Myocyte (in vitro differentiated cells): ENCODE data around the gene DAPK1. TPM values are rescaled to one million over a fixed set of nuclear protein-coding genes. Genes with fewer than 3 reads are reported as not detected.
A peak's percentile ranks its signal among the peaks of the same experiment; 100 is the strongest.

Source experiments
- DNase-seq: peaks from one replicate; pipeline ENCODE4 v3.0.0-alpha.2; 2012; ENCODE audit warnings: low read depth
- polyA plus RNA-seq: library from polyadenylated mRNA; unstranded; fragments of >200 nt; gene quantifications from one replicate; pipeline ENCODE4 v1.2.1, GENCODE V29; 2012; ENCODE audit warnings: missing spikeins
- total RNA-seq: library from RNA; depleted of rRNA; stranded (reverse); fragments of >200 nt; gene quantifications from 2 replicates; pipeline ENCODE4 v1.2.3, GENCODE V29; 2014

Gene DAPK1
- 56.2 and 68.3 TPM in 2 replicates for total RNA-seq
- polyA plus RNA-seq: 56.5 TPM

DNA sequence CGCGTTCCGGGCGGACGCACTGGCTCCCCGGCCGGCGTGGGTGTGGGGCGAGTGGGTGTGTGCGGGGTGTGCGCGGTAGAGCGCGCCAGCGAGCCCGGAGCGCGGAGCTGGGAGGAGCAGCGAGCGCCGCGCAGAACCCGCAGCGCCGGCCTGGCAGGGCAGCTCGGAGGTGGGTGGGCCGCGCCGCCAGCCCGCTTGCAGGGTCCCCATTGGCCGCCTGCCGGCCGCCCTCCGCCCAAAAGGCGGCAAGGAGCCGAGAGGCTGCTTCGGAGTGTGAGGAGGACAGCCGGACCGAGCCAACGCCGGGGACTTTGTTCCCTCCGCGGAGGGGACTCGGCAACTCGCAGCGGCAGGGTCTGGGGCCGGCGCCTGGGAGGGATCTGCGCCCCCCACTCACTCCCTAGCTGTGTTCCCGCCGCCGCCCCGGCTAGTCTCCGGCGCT, at the start of gene DAPK1:
Gene DAPK1, plus strand, starts transcription at position 264 of the 442 bp plus-strand sequence. CDS start 1,211 bp downstream, outside the sequence.
- peak; percentile 84 for DNase-seq

DNA sequence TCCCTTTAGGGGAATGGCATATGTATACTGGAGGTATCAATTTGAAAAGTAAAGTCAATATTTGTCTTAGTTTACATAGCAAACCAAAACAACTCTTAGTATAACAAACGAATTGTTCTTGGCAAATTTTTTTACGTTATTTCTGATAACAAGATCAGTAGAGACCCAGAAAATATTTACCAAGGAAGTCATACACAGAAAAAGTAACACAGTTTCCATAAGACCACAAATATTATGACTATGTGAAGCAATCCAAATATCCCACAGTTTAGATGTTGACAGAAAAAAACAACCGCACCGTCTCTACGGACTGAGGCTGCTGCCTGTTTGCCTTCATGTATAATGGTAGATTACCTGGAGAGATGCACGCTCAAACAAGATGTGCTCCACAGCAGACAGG, 46.5 kb upstream of the DAPK1 start:
- no peak for DNase-seq

DNA sequence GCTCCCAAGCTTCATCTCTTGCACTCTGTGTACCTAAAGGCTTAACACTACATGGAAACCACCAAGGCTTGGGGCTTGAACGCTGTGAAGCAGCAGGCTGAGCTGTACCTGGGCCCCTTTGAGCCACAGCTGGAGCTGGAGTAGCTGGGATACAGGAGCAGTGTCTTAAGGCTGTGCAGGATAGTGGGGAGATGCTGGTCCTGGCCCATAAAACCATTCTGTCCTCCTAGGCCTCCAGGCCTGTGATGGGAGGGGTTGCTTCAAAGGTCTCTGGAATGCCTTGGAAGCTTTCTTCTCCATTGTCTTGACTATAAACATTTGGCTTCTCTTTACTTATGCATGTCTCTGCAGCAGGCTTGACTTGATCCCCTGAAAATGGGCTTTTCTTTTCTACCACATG, 42.3 kb upstream of the DAPK1 start:
- no peak for DNase-seq

DNA sequence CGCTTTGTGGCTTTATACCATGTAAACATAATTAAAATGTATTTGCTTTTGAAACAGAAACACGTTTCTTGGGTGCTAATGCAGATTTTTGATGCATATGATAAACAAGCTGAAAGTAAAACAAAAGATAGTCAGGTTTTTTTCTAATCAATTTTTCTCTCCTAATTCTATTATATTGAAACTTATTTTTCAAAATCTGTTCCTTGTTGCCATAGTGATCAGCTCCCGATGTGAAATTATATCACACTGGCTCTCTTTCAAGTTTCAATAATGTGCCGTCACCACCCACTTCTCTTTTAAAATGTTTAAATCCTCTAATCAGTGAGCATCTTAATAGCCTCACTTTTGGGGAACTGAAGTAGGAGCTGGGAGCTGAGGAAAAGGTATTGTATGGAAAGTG, 36.4 kb upstream of the DAPK1 start:
- DNase-seq: no peak

DNA sequence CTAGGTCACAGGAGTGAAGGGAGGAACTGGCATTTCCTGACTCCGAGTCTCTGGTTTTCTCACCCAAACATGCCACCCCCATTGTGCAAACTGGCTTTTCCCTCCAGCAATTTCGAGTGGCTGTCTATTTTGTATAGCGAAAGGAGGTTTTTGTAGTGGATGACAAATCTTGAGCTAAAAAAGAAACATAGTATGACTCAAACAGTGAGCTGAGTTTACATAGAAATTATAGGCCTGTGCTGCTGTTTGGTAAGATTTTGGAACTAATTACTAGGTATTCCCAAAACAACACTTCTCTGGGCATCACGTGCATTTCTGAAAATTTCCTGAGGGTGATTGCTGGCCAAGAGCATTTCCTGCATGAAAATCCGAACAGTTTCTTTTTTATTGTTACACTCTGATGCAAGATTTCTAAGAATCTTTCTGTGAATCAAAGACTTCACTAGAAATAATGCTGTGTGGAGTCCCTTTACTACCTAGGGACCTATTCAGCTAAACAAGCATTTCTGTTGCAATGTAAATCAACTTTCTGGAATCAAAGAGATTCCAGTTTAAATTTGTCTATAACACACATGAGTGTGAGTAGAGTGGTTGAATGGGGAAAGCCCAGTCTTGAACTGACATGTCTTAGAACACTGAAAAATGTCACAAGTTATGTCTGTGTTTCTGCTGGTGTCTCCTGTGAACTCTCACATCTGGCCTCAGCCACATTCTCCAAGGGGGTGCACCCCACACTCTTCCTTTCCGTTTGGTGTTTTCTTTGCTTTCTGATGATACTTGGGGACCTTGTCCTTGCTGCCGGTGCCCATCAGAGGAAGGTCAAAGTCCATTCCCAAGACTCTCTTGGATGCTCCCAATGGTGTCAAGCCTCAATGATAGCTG, 33.3 kb upstream of the DAPK1 start:
- DNase-seq: peak; percentile 10

DNA sequence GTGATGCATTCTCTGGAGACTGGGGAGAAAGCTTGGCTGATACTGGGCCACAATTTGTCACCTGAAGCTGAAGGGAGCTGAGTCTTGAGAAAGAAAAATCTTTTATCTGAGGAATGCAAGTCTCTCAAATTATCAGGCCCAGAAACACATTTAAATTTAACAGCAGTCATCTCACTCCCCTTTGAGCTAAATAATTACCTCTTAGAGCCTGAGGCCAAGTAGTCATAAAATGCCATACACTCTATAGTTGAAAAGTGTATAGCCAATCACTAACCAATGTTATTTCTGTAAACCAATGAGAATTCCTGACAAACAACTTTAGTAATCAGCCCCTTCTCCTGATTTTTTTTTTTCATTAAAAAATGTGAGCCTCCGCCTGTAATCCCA, 32.7 kb upstream of the DAPK1 start:
- DNase-seq: no peak

DNA sequence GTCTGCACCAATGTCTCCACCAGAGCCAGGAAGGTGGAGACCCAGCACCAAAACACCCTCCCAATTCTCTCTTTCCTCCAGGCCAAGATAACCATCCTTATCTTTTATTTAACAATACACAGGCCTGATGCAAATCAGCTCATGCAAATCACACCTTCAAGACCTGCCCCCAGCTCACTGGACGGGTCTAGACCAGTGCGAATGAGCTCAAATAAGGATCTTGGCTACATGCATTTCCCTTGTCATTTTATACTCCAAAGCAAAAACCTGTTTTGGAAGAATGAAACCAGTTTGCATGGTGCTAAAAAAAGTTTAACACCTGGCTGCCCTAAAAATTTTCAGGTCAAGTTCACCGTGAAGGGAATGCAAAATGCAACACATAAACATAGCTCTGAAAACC, 31.9 kb upstream of the DAPK1 start:
- no peak for DNase-seq

DNA sequence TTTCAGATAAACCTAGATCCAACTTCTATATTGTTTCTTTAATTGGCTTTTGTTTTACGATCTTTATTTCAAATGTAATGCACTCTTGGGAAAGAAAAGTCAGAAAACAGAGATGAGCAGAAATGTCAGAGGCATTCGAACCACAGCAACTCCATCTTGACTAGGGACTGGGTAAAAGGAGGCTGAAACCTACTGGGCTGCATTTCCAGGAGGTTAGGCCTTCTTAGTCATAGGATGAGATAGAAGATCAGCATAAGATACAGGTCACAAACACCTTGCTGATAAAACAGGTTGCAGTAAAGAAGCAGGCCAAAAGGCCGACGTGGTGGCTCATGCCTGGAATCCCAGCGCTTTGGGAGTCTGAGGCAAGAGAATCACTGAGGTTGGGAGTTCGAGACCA, 30.5 kb upstream of the DAPK1 start:
- DNase-seq: no peak

DNA sequence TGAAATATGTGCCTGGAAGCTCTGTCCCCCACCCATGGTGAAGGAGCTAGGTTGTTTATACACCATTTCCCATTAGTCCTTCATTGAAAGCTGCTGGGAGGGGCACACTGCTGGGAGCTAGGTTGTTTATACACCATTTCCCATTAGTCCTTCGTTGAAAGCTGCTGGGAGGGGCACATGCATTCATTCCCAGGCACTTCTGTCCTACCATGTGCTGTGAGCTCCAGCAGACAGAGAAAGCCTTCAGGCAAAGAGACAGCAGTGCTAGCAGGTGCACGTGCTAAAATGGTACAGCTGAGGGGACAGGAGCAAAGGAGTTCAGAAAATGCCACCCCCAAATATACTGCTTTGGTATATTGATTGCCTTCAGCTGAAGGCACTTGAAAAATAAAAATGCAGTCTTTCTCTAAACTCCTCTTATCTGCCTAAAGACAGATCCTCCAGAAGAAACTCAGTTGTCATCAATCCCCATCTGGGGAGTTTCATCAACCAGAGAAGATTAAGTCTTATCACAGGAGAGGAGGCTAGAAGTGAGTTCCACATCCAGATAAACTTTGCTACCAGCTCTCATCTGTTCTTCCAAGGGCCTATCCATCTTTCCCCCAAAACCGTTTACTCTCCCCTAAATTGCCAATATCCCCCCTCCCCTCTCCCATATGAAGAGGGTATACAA, 27.7 kb upstream of the DAPK1 start:
- DNase-seq: peak; percentile 36

DNA sequence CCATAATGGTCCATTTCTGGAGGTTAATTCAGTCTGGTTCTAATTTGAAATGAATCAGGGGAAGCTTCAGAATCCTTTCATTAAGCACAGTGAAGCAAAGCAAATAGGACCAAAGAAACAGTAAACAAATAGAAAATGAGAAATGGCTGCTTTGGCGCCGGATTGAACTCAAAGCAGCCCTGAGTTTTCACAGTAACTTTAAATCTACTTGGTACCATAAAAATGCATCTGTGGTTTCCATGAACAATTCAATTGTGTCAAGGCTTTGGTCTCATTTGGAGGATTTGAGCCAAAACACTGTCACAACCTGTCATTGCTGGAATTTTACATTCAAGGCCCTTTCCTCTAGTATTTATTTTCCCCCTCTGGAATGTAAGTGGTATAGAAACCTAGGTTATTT, 25.9 kb upstream of the DAPK1 start:
- DNase-seq: no peak

DNA sequence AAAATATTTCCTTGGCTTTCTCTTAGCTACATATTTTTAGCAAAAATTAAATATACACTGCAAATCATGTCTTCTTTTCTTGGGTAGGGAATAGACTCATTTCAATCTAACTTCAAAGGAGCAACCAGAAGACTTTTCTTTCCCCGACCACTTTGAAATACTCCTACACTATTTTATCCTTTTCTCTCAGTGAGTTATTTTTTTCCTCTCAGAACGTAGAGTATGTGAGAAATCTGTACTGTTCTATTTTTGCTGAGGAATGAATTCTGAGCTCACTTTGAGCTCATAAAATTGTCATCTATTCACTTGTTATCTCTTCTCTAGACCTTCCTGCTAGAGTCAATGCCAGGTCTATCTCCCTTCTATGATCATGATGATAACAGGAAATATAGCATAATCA, 22.2 kb upstream of the DAPK1 start:
- no peak for DNase-seq

DNA sequence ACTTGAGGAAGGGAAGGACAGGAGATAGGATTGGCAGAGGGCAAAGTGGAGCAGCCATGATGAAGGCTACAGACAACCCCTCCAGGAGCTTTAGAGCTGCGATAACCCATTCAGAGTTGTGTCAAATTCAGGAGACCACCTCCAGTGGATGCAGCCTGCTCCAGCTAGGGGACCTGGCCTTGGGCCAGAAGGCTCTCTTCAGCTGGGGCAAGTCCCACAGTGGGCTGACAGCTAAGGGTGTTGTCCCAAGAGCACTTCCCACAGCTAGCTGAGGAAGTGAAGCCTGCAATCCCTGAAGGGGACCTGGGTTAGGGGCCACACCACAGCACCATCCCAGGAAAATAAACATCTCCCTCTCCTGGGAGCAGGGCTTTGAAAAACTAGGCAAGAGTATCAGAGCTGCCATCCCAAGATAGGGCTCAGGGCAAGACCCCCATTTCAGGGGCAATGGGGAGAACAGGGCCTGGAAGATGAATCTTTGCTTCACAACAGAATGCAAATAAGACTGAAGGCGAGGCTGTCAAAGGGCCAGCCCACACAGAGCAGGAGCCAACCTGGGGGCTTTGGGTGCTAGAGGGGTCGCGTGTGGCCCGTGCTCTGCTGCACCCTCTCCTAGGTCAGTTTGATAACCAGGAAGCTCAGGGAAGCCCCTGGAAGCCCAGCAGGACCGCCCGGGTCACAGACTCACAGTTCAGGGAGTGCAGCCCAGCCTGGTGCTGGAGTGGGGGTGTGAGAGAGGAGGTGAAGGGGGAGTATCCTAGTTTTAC, 19.3 kb upstream of the DAPK1 start:
- DNase-seq: no peak

DNA sequence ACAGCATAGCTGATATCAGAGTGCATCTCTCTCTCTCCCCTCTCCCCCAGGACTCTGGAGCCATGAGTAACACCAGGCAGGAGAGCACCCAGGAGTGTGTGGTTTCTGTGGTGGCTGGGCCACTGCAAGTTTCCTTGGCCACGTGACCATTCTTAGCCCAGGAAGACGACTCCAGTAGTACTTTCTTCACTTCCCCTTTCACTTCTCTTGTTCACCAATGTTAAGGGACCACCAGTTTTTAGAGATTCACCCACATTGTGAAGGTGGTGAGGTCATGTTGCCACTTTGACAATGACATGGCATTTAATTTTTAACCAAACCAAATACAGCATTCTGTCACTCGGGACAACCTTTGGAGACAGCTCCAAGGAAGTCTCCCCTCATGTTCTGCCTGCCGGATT, 17.9 kb upstream of the DAPK1 start:
- peak; percentile 91 for DNase-seq

DNA sequence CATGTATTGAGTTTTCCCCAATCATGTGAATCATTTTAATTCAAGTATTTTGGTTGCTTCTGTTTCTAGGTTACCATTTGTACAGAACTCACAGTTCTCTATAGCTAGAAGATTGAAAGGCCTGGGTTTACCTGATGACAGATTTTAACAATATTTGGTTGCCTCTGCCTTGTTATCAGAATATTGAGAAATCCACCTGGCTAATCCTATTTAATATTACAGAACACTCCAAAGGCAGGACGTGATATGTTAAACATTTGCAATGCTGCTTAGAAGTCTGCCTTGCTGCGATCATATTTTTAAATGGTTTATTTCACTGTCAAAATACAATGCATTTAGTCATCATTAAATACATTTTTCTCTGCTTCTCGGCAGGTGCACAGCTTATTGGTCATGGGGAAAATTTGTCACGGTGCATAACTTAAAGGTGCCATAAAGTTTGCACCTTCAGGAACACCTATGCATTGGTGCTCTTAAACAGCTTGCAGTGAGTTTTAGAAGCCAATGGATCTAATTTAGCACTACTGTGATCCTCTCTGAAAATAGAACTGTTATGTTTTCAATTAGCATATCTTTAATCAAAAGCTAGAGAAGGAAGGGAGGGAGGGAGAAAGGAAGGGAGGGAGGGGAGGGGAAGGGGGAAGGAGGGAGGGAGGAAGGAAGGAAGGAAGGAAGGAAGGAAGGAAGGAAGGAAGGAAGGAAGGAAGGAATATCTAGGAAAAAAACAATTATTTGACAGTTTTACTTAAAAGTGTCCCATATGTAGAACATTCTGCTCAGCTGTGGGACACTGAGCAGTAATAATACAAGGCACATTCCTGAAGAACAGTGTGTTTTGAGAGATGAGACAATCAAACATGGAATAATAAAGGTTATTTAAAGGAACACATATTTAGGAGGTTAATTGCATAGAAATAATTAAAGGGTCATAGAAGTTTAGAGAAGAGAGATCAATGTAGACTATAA, 15.5 kb upstream of the DAPK1 start:
- DNase-seq: no peak

DNA sequence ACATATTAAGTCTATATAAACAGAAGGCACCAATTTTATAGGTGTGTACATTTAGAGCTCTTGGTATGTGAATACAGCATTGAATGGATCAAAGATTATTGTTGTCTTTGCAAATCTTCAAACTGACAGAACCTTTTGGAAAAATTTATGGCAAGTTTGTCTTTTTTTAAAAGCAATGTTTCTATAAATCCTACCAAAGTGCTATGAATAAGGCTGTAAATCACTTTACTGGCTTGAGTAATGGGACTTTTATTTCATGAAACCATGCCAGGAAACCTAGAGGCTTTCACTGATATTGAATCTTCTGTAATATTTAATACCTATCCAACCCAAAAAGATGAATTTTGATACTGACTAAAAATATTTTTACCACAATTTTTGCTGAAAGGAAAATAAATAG, 7.4 kb upstream of the DAPK1 start:
- no peak for DNase-seq

DNA sequence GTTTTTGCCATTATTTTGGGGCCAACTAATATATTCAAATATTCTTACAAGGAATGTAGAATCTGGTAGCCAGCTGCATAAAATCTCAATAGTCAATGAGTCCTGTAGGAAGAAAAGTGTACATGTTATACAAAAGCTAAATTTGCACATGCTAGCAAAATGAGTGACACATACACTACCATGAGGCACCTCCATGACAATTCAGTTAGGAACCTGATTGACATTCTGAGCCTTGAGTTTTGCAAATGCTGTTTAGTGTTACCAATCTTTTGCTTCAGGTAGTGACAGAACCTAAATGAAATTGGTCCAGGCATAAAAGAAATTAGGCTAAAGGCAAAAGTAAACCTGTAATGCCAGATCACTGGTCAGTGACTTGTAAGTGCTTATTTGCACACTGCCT, 6.8 kb upstream of the DAPK1 start:
- DNase-seq: no peak

DNA sequence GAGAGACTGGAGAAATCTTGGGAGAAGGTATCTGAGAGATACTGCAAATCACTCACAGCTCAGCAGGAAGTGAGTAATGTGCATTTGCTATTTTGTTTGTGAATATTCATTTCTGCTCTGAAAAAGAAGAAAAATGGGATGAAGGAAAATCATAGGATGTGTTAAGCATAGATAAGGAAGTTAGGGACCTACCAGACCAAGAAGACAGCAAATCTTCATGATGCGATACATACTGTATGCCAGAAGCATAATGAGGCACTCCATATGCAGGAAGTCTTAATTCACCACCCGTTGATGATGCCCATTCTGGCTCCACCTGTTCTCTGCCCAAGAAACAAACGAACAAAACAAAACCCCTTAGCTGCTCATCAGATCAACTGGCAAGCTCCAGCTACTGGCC, 6.1 kb upstream of the DAPK1 start:
- DNase-seq: no peak

DNA sequence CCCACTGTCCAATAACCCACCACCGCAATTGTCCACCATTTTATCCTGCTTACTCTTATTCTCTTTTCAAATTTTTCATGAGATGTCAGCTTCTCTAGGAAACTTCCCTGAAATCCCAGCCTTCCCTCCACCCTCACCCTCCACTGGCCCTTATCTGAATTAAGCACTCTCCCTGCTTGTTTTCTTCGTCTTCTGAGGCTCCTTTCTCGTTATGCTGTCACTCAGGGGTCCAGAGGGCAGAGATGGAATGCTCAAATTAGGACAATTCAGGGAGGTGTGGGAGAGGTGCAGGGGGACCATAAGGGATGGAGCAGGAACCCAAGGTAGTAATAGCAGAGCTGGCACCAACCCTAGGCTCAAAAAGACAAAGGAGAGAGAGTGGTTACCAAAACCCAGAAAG, 5.0 kb upstream of the DAPK1 start:
- DNase-seq: no peak

DNA sequence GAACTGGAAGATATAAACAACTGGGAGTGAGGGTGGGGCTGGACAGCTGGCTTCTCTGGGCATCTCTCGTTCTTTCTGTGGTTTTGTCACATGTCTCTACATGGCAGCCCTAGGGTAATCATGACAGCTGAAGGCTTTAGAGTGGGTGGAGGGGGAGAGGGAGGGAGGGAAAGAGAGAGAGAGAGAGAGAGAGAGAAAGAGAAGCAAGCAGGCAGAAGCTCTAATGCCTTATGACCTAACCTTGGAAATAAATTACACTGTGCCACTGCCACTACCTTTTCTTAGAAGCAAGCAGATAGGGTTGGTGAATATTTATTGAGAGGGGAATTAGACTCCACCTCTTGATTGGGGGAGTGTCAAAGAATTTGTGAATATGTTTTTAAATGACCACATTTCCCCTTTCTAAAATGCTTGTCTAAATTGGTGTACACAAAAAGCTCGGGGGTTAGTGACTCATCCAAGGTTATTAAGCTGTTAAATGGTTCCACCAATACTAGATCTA, 2.6 kb upstream of the DAPK1 start:
- DNase-seq: peak; percentile 99

DNA sequence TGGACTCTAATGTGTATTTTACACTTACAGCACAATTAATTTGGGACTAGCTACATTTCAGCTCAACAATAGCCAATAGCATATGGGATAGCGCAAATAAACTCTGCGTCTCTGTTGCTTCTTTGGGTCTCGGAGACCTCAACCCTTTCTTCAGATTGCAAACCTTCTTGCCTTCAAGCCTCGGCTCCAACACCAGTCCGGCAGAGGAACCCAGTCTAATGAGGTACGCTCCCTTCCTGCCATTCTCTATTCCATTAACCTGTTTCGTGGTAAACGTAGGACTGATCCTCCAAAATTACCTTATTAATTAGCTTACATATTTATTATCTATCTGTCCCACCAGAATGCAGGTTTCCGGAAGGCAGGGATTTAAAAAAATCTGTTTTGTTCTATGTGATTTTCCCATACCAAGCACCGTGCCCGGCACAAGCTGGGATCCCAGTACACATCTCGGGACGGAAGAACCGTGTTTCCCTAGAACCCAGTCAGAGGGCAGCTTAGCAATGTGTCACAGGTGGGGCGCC, 525 bp upstream of the DAPK1 start:
- DNase-seq: no peak
